Urothelium cell line (cell line): ENCODE measurements around the gene NSMF.

Source experiments
- DNase-seq: peaks from one replicate; pipeline ENCODE4 v3.0.0; 2011; ENCODE audit warnings: low spot score, mixed read lengths
- FAIRE-seq: peaks from 2 replicates; lab custom pipeline; 2011; peaks lifted over from hg19 to GRCh38; lab: Jason Lieb, UNC

NSMF gene

GRCh38 chr9:137459152-137459600, at the start of gene NSMF:
Gene NSMF (minus strand): TSS chr9:137459334. CDS start chr9:137459102, 232 bp downstream.
- FAIRE-seq (peak; percentile 78), DNase-seq (peak; percentile 100)

GRCh38 chr9:137506702-137507171, 47.6 kb upstream of the NSMF start:
- FAIRE-seq, result no peak
- DNase-seq, result peak; percentile 75

GRCh38 chr9:137506274-137506673, 47.1 kb upstream of the NSMF start:
- DNase-seq (peak; percentile 47), FAIRE-seq (no peak)

GRCh38 chr9:137505421-137506140, 46.4 kb upstream of the NSMF start:
- FAIRE-seq (no peak), DNase-seq (no peak)

- DNase-seq (no peak), FAIRE-seq (no peak)
Measured at GRCh38 chr9:137504432-137504777, 45.3 kb upstream of the NSMF start.

- DNase-seq, result peak; percentile 83
- no peak for FAIRE-seq
Measured at GRCh38 chr9:137502008-137502911, 43.1 kb upstream of the NSMF start.

GRCh38 chr9:137501457-137501856, 42.3 kb upstream of the NSMF start:
- FAIRE-seq (no peak), DNase-seq (no peak)

- FAIRE-seq, result no peak
- no peak for DNase-seq
Measured at GRCh38 chr9:137500666-137501397, 41.7 kb upstream of the NSMF start.

- no peak for DNase-seq
- no peak for FAIRE-seq
Measured at GRCh38 chr9:137499858-137500661, 40.9 kb upstream of the NSMF start.

GRCh38 chr9:137499416-137499815, 40.3 kb upstream of the NSMF start:
- DNase-seq (no peak), FAIRE-seq (no peak)

- DNase-seq (no peak), FAIRE-seq (peak; percentile 53)
Measured at GRCh38 chr9:137498720-137499150, 39.6 kb upstream of the NSMF start.

GRCh38 chr9:137497921-137498719, 39.0 kb upstream of the NSMF start:
- no peak for FAIRE-seq
- DNase-seq, result no peak

- no peak for DNase-seq
Measured at GRCh38 chr9:137496601-137497375, 37.7 kb upstream of the NSMF start.

GRCh38 chr9:137494550-137495351, 35.6 kb upstream of the NSMF start:
- FAIRE-seq, result no peak
- DNase-seq, result no peak

More at GRCh38 chr9:137496601-137497375, 37.7 kb upstream of the NSMF start:
- no peak for FAIRE-seq

GRCh38 chr9:137494104-137494544, 35.0 kb upstream of the NSMF start:
- FAIRE-seq, result no peak
- DNase-seq, result no peak

- FAIRE-seq, result no peak
- no peak for DNase-seq
Measured at GRCh38 chr9:137493364-137494103, 34.4 kb upstream of the NSMF start.
